ENCODE results near the gene NGF.

- TF ChIP-seq CTCF (IDR thresholded peaks at IDR 0.05; ENCODE audit: low read length), result no peak
- no peak for TF ChIP-seq EZH2 (optimal IDR thresholded peaks at IDR 0.05; ENCODE audit: low read depth, low read length)
These were observed 96.7 kb downstream of the NGF start for GRCh38 chr1:115241309-115241708.

All from MM.1S (cell line).